NCI-H146 treated with DMSO at 0.1 percent for 48 hours (cell line): ENCODE data around the gene CERS6.

ENCODE experiments used
- DNase-seq: peaks from one replicate; lab custom pipeline; 2025; ENCODE audit not compliant: unreplicated experiment; lab: John Stamatoyannopoulos, UW

CERS6 gene

DNA sequence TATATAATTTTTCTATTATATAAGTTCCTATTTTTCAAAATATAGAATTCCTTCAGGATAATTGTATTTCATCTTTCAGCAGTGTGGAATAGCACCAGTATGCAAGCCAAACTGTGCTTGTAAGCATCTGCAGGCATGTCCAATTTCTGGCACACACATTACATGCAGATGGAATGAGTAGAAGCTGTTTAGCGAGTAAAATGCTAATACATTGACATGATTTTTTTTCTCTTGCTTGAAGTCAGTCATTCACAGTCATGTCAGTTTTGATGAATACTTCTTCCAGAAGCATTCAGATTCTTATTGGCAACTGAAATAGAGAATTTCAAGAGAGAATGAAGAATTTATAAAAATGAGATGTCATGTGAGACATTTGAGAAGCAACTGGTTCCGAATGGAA, 109.4 kb downstream of the CERS6 start:
- no peak for DNase-seq

DNA sequence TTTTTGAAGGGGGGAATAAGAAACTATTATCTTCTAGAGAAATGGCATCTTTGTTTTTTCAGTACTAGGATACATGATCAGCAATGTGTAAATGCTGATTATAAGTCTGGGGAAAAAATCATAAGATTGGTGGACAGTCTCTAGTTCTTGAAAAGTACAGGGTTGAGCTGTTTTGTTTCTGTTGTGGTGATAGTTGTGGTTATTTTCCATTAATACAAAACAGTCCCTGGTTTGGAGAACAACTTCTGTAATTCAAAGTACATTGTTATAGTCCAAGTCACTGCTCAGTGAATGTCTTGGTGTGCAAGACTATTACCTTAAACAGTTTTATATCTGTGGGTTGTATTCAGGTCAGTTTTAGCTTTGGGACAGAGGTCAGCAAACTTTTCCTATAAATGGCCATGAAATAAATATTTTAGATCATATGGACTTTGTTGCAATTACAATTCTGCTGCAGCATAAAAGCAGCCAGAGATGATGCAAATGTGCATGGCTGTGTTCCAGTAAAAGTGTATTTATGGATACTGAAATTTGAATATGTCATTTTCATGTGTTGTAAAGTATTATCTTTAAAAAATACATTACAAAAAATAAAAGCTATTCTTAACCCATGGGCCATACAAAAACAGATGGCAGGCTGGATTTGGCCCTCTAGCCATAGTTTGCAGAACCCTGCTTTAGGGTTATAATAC, 111.0 kb downstream of the CERS6 start:
- no peak for DNase-seq

DNA sequence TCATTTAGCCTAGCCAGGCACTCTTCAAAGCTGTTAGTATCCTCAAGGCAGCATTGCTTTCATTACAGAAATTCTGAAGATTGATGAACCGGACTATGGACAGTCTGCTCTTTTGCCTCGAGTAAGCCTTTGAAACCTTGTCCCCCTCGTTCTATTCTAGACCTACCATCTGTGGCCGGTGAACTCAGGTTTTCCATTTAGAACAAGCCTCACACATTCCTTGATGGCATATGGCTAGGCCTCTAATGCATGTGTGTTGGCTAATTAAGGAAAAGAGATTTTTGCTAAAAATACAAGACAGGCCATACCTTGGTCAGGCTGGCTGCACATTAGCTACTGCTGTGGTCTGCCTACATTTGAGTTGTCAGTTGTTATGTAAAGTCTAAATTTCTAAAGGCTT, 111.8 kb downstream of the CERS6 start:
- no peak for DNase-seq

DNA sequence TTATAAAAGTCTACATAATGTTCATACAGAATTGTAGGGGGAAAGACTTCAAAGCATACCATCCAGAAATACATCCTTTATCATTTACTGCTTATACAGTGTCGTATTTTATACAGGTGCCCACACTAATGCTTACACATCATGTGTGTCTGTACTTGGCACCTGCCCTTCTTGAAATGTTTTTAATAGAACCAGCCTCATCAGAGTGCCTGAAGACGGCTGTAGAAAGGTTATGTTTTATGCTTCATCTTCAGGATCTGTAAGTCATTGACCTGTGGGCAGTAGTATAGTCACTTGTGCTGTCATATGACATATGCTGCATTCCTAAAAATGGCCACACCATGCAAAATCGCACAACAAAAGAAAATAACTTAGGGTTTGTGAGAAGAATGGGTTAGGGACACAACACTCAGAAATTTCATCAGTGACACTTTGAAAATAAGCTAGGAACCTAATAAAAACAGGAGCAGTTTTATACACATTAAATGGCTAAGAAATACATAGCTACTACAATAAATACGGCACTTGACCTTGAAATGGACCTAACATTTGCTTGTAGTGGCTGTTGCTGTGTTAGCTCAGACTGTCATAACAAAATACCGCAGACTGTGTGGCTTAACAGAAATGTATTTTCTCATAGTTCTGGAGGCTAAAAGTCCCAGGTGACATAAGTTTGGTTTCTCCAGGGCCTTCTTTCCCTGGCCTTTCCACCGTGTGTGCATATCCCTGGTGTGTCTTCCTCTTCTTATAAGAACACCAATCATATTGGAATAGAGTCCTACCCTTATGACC, 112.6 kb downstream of the CERS6 start:
- no peak for DNase-seq

DNA sequence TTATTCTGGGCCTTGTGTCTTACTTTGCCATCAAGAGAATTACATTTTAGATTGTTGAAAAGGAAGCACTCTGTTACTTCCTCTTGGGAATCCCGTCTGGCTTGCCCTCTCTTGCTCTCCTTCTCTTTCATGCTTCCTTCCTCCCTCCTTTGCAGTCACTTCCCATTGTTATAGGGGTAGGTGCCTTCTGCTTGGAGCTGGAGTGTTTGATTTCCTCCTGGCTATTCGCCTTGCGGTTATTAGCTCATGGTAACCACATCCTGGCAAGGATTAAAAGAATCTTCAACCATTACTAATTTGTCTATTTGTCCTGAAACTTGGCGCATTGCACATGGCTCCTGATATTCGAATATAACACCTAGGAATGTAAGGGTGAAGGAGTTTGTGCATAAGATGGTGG, 115.0 kb downstream of the CERS6 start:
- DNase-seq: no peak

DNA sequence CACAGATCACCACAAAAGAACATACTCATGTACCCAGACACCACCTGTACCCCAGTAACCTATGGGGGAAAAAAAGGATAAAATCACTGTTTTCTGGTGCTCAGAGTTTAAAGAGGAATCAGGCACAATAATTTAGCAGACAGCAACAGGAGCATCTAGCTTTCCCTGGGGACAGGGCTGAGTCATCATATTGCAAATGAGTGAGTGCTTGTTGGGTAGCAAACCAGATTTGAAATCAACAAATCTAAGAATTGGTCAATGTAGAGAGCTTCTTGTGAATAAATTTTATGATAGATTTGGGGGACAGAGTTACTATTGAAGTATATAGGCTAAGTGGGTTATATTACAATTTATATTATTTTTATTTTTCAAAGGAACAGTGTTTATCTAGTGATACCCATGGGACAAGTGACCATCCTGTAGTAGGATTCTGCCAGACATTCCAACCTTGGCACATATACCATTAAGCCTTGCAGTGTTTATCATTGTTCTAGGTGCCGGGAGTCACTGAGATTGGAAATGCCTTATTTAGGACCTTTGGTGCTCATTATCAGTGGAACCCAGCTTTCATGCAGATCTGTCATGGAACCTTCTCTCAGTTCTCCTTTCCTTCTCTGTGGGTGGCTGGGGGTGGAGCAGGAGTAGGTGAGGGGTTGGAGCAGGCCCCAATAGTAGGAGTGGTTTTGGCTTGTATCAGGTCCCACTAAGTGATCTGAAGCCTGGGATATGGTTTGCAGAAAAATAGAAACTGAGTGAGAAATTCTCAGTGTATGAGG, 117.2 kb downstream of the CERS6 start:
- no peak for DNase-seq

DNA sequence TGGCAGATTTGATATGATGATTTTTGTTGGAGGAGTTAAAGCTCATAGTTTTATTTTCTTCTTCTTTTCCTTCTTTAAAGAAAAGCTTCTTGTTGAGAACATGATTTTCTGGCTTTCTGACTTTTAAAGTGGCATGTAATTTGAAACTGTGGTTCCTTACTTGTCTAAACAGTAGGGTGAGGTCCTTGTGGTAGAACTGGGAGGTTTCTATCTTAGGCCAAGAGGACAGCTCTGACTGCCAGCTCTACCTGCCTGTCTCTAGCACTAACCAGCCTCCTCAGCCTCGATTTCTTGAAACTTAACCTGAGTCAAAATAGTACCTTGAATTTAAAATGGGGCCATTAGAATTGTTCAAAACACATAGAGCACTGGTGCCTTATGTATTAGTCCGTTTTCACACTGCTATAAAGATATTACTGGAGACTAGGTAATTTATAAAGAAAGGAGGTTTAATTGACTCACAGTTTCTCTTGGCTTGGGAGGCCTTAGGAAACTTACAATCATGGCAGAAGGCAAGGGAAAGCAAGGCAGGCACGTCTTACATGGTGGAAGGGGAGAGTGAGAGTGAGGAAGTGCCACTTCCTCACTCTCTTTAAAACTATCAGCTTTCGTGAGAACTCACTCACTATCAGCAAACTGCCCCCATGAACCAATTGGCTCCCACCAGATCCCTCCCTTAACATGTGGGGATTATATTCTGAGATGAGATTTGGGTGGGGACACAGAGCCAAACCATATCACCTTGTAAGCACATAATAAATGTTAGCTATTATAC, 119.0 kb downstream of the CERS6 start:
- DNase-seq: no peak

DNA sequence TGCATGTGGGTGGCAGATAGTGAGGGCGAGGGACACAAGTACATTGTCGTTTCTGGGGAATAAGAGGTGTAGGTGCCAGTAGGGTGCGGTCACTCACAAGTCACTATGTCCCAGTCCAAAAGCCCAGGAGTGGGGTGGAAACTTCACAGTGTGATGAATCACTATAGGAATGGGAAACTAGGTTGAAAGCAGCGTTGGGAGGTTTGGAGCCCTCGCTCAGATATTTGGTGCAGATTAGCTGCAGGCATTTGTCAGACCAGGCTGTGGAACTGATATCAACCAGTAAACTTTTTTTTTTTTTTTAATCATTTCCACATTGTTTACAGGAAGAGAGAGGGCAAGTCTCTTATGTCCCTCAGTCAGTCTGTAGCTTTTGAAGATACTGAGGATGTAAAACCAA, 121.8 kb downstream of the CERS6 start:
- no peak for DNase-seq

DNA sequence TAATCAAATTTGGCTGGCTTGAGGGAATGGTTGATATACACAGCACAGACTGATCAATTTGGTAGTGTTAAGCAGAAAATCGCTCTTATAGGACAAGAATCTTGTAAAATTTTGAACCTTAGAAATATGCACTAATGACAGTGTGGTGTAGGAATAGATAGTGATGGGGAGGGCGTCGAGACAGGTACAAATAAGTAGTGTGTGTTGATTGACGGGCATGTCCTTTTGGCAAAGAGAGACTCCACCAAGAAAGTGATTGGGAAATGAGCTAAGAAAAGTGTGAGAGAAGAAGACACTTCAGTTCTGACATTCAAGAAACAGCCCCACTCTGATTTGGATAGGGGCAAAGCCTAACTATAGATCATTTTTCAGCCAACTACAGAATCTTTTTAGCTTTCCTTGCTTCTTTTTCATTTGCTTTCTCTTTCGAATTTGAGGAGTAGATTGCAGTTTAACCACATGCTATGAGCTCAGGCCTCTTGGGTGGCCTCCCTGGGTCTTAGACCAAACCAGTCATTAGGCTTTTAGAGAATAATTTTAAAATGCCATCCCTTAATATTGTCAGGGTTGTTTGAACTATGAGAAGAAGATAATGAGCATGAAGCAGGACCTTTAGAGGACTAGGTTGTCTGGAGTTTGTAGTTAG, 127.1 kb downstream of the CERS6 start:
- no peak for DNase-seq

DNA sequence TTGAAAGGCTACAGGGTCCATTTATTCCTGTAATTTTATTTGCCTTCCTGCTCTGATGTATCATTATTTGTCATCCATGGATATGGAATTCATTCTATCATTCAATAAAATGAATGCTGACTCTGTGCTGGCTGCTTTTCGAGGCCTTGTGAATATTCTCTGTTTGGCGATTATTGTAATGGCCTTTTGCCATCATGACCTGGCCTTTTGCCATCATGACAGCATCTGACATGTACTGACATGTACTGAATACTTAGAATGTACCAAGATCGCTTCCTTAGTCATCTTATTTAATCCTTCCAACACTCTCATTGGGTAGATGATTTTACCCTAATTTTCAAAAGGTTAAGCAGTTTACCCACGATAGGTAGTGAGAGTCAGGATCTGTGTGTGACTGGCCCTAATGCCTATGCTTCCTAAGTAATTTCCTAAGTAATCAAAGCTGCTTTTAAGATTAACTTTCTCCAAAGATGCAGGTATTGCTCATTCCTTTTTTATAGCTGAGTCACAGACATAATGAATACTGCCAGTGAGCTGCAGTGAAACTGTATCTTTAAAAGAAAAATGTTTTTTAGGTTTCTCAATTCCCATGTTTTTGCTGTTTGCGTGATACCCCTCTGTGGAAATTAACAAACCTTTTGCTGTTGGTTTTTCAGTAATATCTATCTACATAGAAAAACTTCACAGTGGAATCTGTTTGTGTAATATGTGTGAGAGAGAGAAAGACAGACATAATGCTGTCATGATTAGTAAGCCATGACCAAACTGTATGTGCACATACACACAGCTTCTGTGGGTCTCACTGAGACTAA, 127.8 kb downstream of the CERS6 start:
- no peak for DNase-seq

DNA sequence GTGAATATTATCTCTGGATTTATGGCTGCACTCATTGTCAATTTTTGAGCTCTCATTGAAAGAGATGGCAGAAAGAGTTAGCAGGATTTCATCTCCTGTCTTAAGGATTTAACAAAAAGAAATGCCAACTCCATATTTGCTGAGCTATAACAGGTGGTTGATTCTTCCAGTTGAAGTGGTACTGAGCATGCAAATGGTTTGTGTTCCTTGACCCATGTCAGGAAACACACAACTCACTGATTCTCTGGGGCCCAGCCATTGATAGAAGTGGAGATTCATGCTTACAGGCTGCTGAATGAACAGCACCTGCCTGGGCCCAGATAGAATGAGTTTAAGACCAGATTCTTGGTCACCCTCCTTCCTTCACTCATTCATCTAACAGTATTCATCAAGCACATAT, 128.8 kb downstream of the CERS6 start:
- no peak for DNase-seq

DNA sequence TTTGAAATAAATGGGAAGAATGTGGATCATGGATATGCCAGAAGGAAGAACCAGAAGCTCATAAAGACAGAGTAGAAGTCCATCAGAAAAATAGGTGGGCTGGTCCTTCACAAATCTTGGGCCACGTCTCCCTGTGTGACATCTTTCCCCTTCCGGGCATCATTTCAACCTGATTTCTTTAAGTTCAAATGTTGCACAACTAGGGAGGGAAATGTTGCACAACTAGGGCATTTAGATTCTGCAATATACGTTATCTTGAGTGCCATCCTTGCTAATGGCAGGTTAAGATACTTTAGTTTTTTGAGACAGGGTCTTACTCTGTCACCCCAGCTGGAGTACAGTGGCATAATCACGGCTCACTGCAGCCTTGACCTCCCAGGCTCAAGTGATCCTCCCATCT, 129.6 kb downstream of the CERS6 start:
- DNase-seq: no peak

DNA sequence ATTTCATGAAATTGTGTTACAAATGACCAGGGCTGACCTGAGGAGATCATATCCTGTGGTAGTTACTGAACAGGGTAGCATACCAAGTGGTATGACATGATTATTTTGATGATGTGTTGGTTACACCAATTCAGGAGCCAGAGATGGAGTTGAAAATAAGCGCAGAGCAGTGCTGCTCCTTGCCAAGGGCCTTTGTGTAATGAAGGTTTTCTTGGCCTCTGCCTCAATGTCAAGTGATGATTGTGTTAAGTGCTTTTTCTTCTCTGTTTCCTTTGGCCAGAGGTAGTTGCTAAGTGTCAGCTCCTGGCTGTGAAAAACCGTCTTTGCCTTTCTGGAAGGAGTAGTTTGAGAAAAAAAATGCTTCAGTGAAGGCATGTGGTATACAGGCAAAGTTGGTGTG, 131.2 kb downstream of the CERS6 start:
- no peak for DNase-seq

DNA sequence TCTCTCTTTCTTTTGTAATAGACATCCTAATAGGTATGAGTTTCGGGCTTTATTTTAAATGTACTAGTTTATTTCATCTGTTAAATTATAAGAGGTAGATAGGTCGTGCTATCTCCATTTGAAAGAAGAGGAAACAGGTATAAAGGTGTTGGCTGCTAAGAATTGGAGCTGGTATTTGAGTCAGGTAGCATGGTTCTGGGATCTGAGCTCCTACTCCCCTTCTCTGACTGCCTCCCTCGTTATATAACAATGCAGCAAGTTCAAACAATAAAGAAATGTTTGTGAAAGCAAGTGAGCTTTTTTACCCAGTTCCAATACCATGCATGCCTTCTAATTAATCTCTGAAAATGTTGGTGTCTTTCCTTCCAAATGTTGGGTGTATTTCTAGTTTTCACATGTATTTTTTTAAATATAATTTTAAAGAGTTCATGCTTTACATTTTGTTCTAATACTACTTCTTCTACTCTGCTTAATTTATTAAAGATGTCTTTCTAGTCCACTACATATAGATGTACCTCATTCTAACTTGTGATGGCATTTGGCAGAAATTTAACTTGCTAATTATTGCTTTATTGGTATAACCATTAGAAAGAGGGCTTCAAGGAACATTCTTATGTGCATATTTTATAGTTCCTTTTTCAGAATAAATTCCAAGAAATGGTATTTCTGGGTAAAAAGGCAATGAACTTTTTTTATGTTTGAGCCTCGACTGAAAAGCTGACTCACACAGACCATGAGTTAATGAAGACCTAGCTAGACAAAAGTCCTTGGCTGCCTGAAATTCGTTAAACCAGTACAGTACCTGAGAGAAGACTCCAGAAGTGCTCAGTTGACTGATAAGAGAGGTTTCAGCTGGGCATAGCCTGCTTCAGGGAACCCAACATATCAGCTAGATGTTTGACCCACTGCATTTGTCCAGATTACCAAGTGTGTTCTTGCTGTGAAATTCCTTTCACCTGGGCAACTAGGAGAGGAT, 133.5 kb downstream of the CERS6 start:
- no peak for DNase-seq

DNA sequence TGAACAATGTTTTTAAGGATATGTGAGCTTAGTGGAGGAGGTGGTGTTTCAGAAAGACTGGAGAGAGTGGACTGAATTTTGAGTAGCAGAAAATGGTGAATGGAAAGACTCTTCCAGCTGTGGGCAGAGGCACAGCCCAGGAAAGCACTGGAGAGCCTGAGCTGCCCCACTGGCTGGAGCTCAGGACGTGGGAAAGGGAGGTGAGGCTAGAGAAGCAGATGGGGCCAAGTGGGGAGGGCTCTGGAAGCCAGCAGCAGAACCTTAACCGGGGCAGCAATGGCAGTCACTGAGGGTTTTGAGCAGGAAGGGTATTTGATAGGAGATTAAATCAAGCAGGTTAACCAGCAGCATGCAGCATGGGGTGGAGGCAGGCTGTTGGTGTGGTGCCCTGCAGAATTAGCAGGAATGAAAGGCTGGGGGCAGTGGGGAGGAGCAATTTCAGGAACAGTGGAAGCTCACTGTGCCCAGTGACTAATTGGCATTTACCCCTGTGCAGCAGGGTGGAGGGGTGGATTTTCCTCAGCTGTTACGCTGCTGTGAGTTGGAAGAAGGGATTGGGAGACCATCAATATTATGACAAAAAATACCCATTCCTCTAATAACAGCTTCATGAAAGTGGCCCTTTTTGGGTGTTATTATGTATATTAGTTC, 136.2 kb downstream of the CERS6 start:
- no peak for DNase-seq

DNA sequence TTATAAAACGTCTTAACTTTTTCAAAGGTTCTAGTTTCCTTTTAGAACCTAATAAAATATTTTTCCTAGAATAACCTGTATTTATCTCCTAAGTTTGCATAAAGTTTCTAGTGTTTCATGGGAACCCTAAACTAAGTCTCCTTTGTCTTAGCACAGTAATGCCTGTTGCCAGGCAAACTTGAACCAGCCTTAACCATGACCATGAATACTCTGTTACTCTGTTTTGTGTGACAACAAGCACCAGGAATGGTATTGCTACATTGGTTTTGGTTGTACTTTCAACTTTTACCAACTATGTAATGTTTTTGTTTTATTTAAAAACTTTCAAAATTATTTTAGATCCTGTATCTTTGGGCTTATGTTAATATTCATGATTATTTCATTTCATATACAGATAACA, 137.6 kb downstream of the CERS6 start:
- no peak for DNase-seq

DNA sequence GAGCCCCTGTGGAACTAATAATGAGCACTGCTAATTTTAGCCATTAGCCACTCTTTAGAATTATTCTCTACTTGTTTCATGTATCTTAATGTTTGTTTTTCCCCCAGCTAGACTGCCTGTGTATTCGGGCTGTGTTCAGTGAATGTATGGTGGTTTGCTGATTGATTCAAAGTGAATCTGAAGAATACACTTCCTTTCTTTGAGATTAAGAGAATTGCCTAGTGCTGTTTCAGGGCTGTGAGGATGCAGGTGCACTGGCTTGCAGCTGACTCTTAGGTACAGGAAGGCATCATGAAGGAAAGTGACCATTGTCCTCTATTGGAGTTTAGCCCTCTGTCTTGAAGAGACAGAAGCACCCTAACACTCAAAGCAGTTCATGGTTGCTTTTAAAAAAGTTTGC, 138.7 kb downstream of the CERS6 start:
- no peak for DNase-seq
